ENCODE results near the gene HOXA11. TPM values are rescaled to one million over a fixed set of nuclear protein-coding genes. Genes with fewer than 3 reads are reported as not detected.

The HOXA11 gene
- total RNA-seq, 2 experiments from 2014 or later = not detected

GRCh38 chr7:27211764-27212204 lies 26.8 kb upstream of the HOXA11 start:
- ChIA-PET CTCF (ENCODE audit: unreplicated experiment) (no interaction called here), POLR2A (no interaction called here)
- TF ChIP-seq EZH2phosphoT487 (IDR thresholded peaks at IDR 0.05; ENCODE audit: borderline replicate concordance, low read depth, low read length) (no peak), CTCF (conservative IDR thresholded peaks at IDR 0.05; ENCODE audit: low read length) (no peak)
- Histone ChIP-seq H3K79me2 (ENCODE audit: insufficient read depth, low read depth, low read length) (no peaks in the 10 kb centered on the region), H3K27ac (ENCODE audit: low read depth, low read length, poor library complexity, severe bottlenecking) (no peak overlapping the region), H3K9me2 (ENCODE audit: insufficient read depth, low read length) (no peaks in the 10 kb centered on the region), H3K36me3 (ENCODE audit: insufficient read depth, low read length) (no peaks in the 10 kb centered on the region), H3K4me2 (ENCODE audit: low read length) (no peak overlapping the region), H3K4me1 (ENCODE audit: insufficient read depth, low read length, poor library complexity, severe bottlenecking) (no peaks in the 10 kb centered on the region), H3K4me3 (ENCODE audit: low read depth, low read length, poor library complexity, severe bottlenecking) (no peak overlapping the region), H4K20me1 (ENCODE audit: insufficient read depth, low read length) (no peaks in the 10 kb centered on the region), H3K9me3 (ENCODE audit: low read length) (no peaks in the 10 kb centered on the region), H2AFZ (ENCODE audit: low read length) (no peak overlapping the region)
- DNase-seq (ENCODE audit: low spot score) = no peak
- intact Hi-C loops (cut with micrococcal nuclease; ENCODE audit: unreplicated experiment) = no loop called here
- BruUV-seq (replicated peaks) = no TSS peak

- Histone ChIP-seq H4K20me1 (ENCODE audit: insufficient read depth, low read length) (no peaks in the 10 kb centered on the region), H3K36me3 (ENCODE audit: insufficient read depth, low read length) (no peaks in the 10 kb centered on the region), H3K9me2 (ENCODE audit: insufficient read depth, low read length) (no peaks in the 10 kb centered on the region), H2AFZ (ENCODE audit: low read length) (no peak overlapping the region), H3K4me1 (ENCODE audit: insufficient read depth, low read length, poor library complexity, severe bottlenecking) (no peaks in the 10 kb centered on the region), H3K27ac (ENCODE audit: low read depth, low read length, poor library complexity, severe bottlenecking) (no peak overlapping the region), H3K4me3 (ENCODE audit: low read depth, low read length, poor library complexity, severe bottlenecking) (no peak overlapping the region), H3K4me2 (ENCODE audit: low read length) (no peak overlapping the region), H3K79me2 (ENCODE audit: insufficient read depth, low read depth, low read length) (no peaks in the 10 kb centered on the region), H3K9me3 (ENCODE audit: low read length) (no peaks in the 10 kb centered on the region)
- intact Hi-C loops (cut with micrococcal nuclease; ENCODE audit: unreplicated experiment) = no loop called here
- BruUV-seq (replicated peaks) = no TSS peak
- POLR2A ChIA-PET = no interaction called here
- CTCF ChIA-PET (ENCODE audit: unreplicated experiment) = no interaction called here
- no peak for DNase-seq (ENCODE audit: low spot score)
- no peak for TF ChIP-seq CTCF (conservative IDR thresholded peaks at IDR 0.05; ENCODE audit: low read length)
- no peak for TF ChIP-seq EZH2phosphoT487 (IDR thresholded peaks at IDR 0.05; ENCODE audit: borderline replicate concordance, low read depth, low read length)
Measured at GRCh38 chr7:27211084-27211446, 26.0 kb upstream of the HOXA11 start.

GRCh38 chr7:27210441-27211083 lies 25.5 kb upstream of the HOXA11 start:
- no TSS peak for BruUV-seq (replicated peaks)
- H3K79me2 ChIP-seq (ENCODE audit: insufficient read depth, low read depth, low read length) = no peaks in the 10 kb centered on the region
- H3K4me3 ChIP-seq (ENCODE audit: low read depth, low read length, poor library complexity, severe bottlenecking) = no peak overlapping the region
- no peaks in the 10 kb centered on the region for H3K9me2 ChIP-seq (ENCODE audit: insufficient read depth, low read length)
- ChIA-PET POLR2A (interaction anchor here (0.6 to 1.3 kb wide), 3 partner anchors 12 to 244 kb away, joined by 3 to 6 read pairs (median 3); no protein-coding TSS in a partner anchor), CTCF (ENCODE audit: unreplicated experiment) (no interaction called here)
- DNase-seq (ENCODE audit: low spot score) = peak; percentile 31
- TF ChIP-seq CTCF (conservative IDR thresholded peaks at IDR 0.05; ENCODE audit: low read length) = peak; percentile 71
- no peak for TF ChIP-seq EZH2phosphoT487 (IDR thresholded peaks at IDR 0.05; ENCODE audit: borderline replicate concordance, low read depth, low read length)
- no peaks in the 10 kb centered on the region for H4K20me1 ChIP-seq (ENCODE audit: insufficient read depth, low read length)
- no peak overlapping the region for H3K4me2 ChIP-seq (ENCODE audit: low read length)
- intact Hi-C loops (cut with micrococcal nuclease; ENCODE audit: unreplicated experiment) = no loop called here
- H2AFZ ChIP-seq (ENCODE audit: low read length) = no peak overlapping the region
- H3K9me3 ChIP-seq (ENCODE audit: low read length) = no peaks in the 10 kb centered on the region
- no peaks in the 10 kb centered on the region for H3K36me3 ChIP-seq (ENCODE audit: insufficient read depth, low read length)
- H3K4me1 ChIP-seq (ENCODE audit: insufficient read depth, low read length, poor library complexity, severe bottlenecking) = no peaks in the 10 kb centered on the region
- H3K27ac ChIP-seq (ENCODE audit: low read depth, low read length, poor library complexity, severe bottlenecking) = no peak overlapping the region

All from OCI-LY7 (cell line).